ENCODE measurements around the gene PRPSAP2.
"Not testable (repeated sequence)": the region's sequence is repeated elsewhere in the genome, so short reads cannot be mapped to it uniquely, and the experiment has no call there.

DNA sequence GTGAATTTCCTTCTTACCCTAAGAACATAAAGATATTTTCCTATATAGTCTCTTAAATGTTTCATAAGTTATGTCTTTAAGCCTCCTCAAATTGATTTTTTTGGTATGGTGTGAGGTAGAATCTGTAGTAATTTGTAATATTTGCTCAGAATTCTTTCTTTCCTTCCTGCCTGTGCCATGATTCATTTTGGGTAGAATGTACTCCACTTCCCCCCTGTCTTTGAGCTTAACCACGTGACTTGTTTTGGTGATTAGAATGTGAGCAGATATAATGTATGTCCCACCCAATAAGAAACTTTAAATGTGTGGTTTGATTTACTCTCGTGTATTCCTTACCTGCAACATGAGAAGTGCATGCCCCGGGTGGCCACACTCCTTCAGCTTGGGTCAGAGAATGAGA is 36.5 kb upstream of the PRPSAP2 start:
- not testable (repeated sequence) for TF ChIP-seq CTCF (IDR thresholded peaks at IDR 0.05); EZH2 (IDR thresholded peaks at IDR 0.05; ENCODE audit: borderline replicate concordance, insufficient read depth, low read depth, low read length, poor library complexity, severe bottlenecking)

Data from B cell (primary cell).